Measurements from ENCODE around the gene ZNF84. TPM values are rescaled to one million over a fixed set of nuclear protein-coding genes. Genes with fewer than 3 reads are reported as not detected.

Gene ZNF84
- total and polyA plus RNA-seq, 9 of the 15 experiments (the other 6 are each of a cell fraction or from before 2014, with no cell fraction given): 8.8 to 24.3 (median 12.1) TPM

- Histone ChIP-seq H3K4me1 (replicated peaks in 1 of 2; ENCODE audit: control insufficient read depth in 2 of 2, insufficient read depth in 2 of 2, low read length in 2 of 2) (no peaks in the 10 kb centered on the region), H3K9ac (ENCODE audit: insufficient read depth in 1 of 2, low read depth in 2 of 2, low read length in 2 of 2) (no peak overlapping the region), H3K9me1 (ENCODE audit: control insufficient read depth, insufficient read depth, low read length) (no peaks in the 10 kb centered on the region), H3K27me3 (ENCODE audit: control insufficient read depth in 2 of 2, insufficient read depth in 2 of 2, low read length in 2 of 2) (no peaks in the 10 kb centered on the region), H3K4me3 (no peak overlapping the region), H3K36me3 (ENCODE audit: control insufficient read depth, insufficient read depth, low read length) (peaks cover 10% of the 10 kb centered on the region; the same call in 2 of the 3 replicates), H2AFZ (ENCODE audit: low read depth, low read length) (no peak overlapping the region), H4K20me1 (replicated peaks; ENCODE audit: control insufficient read depth, insufficient read depth, low read length) (no peaks in the 10 kb centered on the region), H3K79me2 (ENCODE audit: control insufficient read depth, insufficient read depth, low read length) (no peaks in the 10 kb centered on the region), H3K9me3 (replicated peaks; ENCODE audit: control insufficient read depth, insufficient read depth, low read depth, low read length) (peaks cover 56% of the 10 kb centered on the region), H3K4me2 (ENCODE audit: insufficient read depth, low read length) (no peak overlapping the region), H3K27ac (ENCODE audit: extremely low read depth, low read depth, low read length) (no peak overlapping the region)
- FAIRE-seq (no peak), DNase-seq (ENCODE audit: extremely low read depth in 1 of 4, low spot score in 3 of 4) (no peak), ATAC-seq (no peak)
- CTCF ChIA-PET (ENCODE audit: low intra/inter-chr PET ratio): no interaction called here
- intact Hi-C loops (cut with micrococcal nuclease) (no loop called here), in situ Hi-C loops (cut with MboI) (no loop called here)
- POLR2A ChIA-PET: no interaction called here
- WGBS (ENCODE audit: insufficient coverage, low coverage, missing lambda C conversion rate): 46% methylated on average over 8 of the region's 8 CpGs
- BruUV-seq (replicated peaks): no TSS peak
- TF ChIP-seq ZNF583 (CRISPR knock-in tag; IDR thresholded peaks at IDR 0.05): no peak
- TF ChIP-seq CREB3L1 (IDR thresholded peaks at IDR 0.05; ENCODE audit: borderline replicate concordance, low read depth): no peak
- no peak for TF ChIP-seq RHOXF2B (CRISPR knock-in tag; conservative IDR thresholded peaks at IDR 0.05)
- no peak for TF ChIP-seq CREB5 (CRISPR knock-in tag; IDR thresholded peaks at IDR 0.05)
- TF ChIP-seq RREB1 (CRISPR knock-in tag; IDR thresholded peaks at IDR 0.05): no peak
- 0 out of 2 replicates have a peak, but pooled peaks have one; percentile 33 for TF ChIP-seq MTA3 (IDR thresholded peaks at IDR 0.05; ENCODE audit: borderline replicate concordance)
- TF ChIP-seq STAT5B (CRISPR knock-in tag; IDR thresholded peaks at IDR 0.05): no peak
- TF ChIP-seq ELF2 (CRISPR knock-in tag; IDR thresholded peaks at IDR 0.05): no peak
- TF ChIP-seq KLF16 (IDR thresholded peaks at IDR 0.05): 0 out of 2 replicates have a peak, but pooled peaks have one; percentile 3
- TF ChIP-seq TRIM24 (IDR thresholded peaks at IDR 0.05): peak in 1 of 2 experiments; percentile 77; a peak in 2 of 4 replicates
Measured at GRCh38 chr12:133058203-133059113, 21.1 kb downstream of the ZNF84 start.

Measured in K562 (cell line).